Transverse colon (tissue), 4 donors: ENCODE results near the gene HMCN2. TPM values are rescaled to one million over a fixed set of nuclear protein-coding genes. Genes with fewer than 3 reads are reported as not detected.

ENCODE experiments used
- DNase-seq: peaks from one replicate; pipeline ENCODE4 v3.0.0-alpha.2; 2019
- H3K27ac ChIP-seq, 4 donors: fragments of 200-600 bp; sonication (generic); 2 replicates each; pipeline ENCODE4 v1.5.1; 2016 to 2018; ENCODE audit warnings: inconsistent platforms in 4 of 4
- H3K27me3 ChIP-seq: fragments of 200-600 bp; sonication (generic); 2 replicates; pipeline ENCODE4 v1.5.1; 2017; ENCODE audit warnings: inconsistent platforms
- H3K36me3 ChIP-seq, 4 donors: fragments of 200-600 bp; sonication (generic); 2 replicates each; pipeline ENCODE4 v1.5.1; 2017 to 2019; ENCODE audit warnings: inconsistent platforms in 4 of 4
- H3K4me1 ChIP-seq, 4 donors: fragments of 200-600 bp; sonication (generic); 2 replicates each; pipeline ENCODE4 v1.5.1; 2017 to 2020; ENCODE audit warnings: inconsistent platforms in 4 of 4
- H3K4me3 ChIP-seq, 4 donors: fragments of 200-600 bp; sonication (generic); 1 replicate in 1 of 4; 2 replicates in 3 of 4; pipeline versions ENCODE4 v1.5.1 to v1.6.1; 2017 to 2019; ENCODE audit warnings: inconsistent platforms in 4 of 4
- H3K9me3 ChIP-seq, 2 donors: fragments of 200-600 bp; sonication (generic); 2 replicates each; pipeline ENCODE4 v1.5.1; 2017 to 2019; ENCODE audit warnings: inconsistent platforms in 2 of 2
- CTCF ChIP-seq, 5 experiments: fragments of 200-600 bp in 3 of 5; fragments of 450-650 bp in 2 of 5; sonication (generic) in 3 of 5; IDR thresholded peaks; 1 replicate in 2 of 5; 2 replicates in 3 of 5; pipeline ENCODE4 v1.5.1; 2016 to 2017; ENCODE audit warnings: antibody characterized with exemption in 5 of 5, inconsistent platforms in 3 of 5, mild to moderate bottlenecking in 2 of 5, moderate library complexity in 1 of 5
- EP300 ChIP-seq: sonication (generic); formaldehyde crosslinking; IDR thresholded peaks from one replicate; pipeline ENCODE4 v1.6.1; 2017; ENCODE audit warnings: antibody characterized with exemption, low read depth
- POLR2A ChIP-seq: fragments of 450-650 bp; IDR thresholded peaks from one replicate; pipeline ENCODE4 v1.6.1; 2016; ENCODE audit warnings: antibody characterized with exemption, mild to moderate bottlenecking, moderate library complexity
- POLR2AphosphoS5 ChIP-seq, 3 donors: sonication (generic); formaldehyde crosslinking; IDR thresholded peaks; one replicate each; pipeline ENCODE4 v1.6.1; 2016; ENCODE audit warnings: antibody characterized with exemption in 3 of 3
- WGBS, 2 donors: methylation state at CpG; one replicate each; pipeline ENCODE4 v1.1.5; 2018; ENCODE audit warnings: low coverage in 1 of 2; 5-methylcytosine and 5-hydroxymethylcytosine counted together
- in situ Hi-C, 4 donors: fragments of 200-750 bp; cut with MboI; loops; one replicate each; pipeline versions ENCODE4 v1.15.0 to v1.15.1; 2017; ENCODE audit warnings: low sequenced_read_pairs in 3 of 4, low pct_ligation_motif_present in 1 of 4, low pct_unique_long_range_greater_than_20kb in 1 of 4
- intact Hi-C: fragments of 100-400 bp; cut with DNase I; formaldehyde crosslinking; loops from one replicate; pipeline ENCODE4 v1.15.1; 2023; ENCODE audit warnings: low total_unique reads
- total RNA-seq, 4 donors: library from RNA; depleted of rRNA; stranded (reverse); fragments of >200 nt; gene quantifications; one replicate each; pipeline ENCODE4 v1.1.0, GENCODE V29; 2016

Gene HMCN2
- total RNA-seq, 4 donors from 2014 or later = 7.8 to 40.0 (median 15.2) TPM

GRCh38 chr9:130290291-130291181 lies 25.0 kb downstream of the HMCN2 start:
- 50 to 70% methylated on average over 1 to 13 of the region's 13 CpGs for WGBS, 2 donors
- intact Hi-C loops = no loop called here
- DNase-seq = peak; percentile 31
- no peaks in the 10 kb centered on the region for H3K9me3 ChIP-seq
- in situ Hi-C loops = no loop called here
- TF ChIP-seq EP300 (no peak), CTCF (IDR thresholded peaks at IDR 0.05) (no peak), POLR2AphosphoS5 (IDR thresholded peaks at IDR 0.05) (peak; percentile 39 to 51 (median 51)), POLR2A (no peak)
- peak overlapping the region; percentile 24 to 89 (median 70) for H3K27ac ChIP-seq
- H3K36me3 ChIP-seq = no peaks in the 10 kb centered on the region
- H3K27me3 ChIP-seq = peaks cover 20% of the 10 kb centered on the region
- no peak overlapping the region for H3K4me3 ChIP-seq
- H3K4me1 ChIP-seq = peaks cover 0 to 17% (median 15%) of the 10 kb centered on the region in 4 donors

- peak overlapping the region; percentile 24 to 89 (median 62) for H3K27ac ChIP-seq
- no peaks in the 10 kb centered on the region for H3K9me3 ChIP-seq
- WGBS, 2 donors = 62 to 69% methylated on average over 5 of the region's 5 CpGs
- peaks cover 0 to 17% (median 14%) of the 10 kb centered on the region in 4 donors for H3K4me1 ChIP-seq
- intact Hi-C loops (no loop called here), in situ Hi-C loops (no loop called here)
- no peak for TF ChIP-seq EP300
- no peak for TF ChIP-seq CTCF (IDR thresholded peaks at IDR 0.05)
- TF ChIP-seq POLR2AphosphoS5 (IDR thresholded peaks at IDR 0.05) = no peak
- H3K27me3 ChIP-seq = peaks cover 20% of the 10 kb centered on the region
- no peaks in the 10 kb centered on the region for H3K36me3 ChIP-seq
- H3K4me3 ChIP-seq = no peak overlapping the region
- no peak for DNase-seq
These were observed 25.9 kb downstream of the HMCN2 start for GRCh38 chr9:130291474-130291873.

GRCh38 chr9:130292106-130292505 lies 26.5 kb downstream of the HMCN2 start:
- peaks cover 0 to 13% (median 11%) of the 10 kb centered on the region in 4 donors for H3K4me1 ChIP-seq
- in situ Hi-C loops (no loop called here), intact Hi-C loops (no loop called here)
- peaks cover 20% of the 10 kb centered on the region for H3K27me3 ChIP-seq
- H3K9me3 ChIP-seq = no peaks in the 10 kb centered on the region
- H3K27ac ChIP-seq = peak overlapping the region in 3 of 4 donors; percentile 52 to 89 (median 72)
- no peak overlapping the region for H3K4me3 ChIP-seq
- no peaks in the 10 kb centered on the region for H3K36me3 ChIP-seq
- WGBS, 2 donors = 61 to 73% methylated on average over 2 to 6 of the region's 6 CpGs
- no peak for DNase-seq
- TF ChIP-seq EP300 (no peak), POLR2AphosphoS5 (IDR thresholded peaks at IDR 0.05) (peak; percentile 38 to 66 (median 41)), CTCF (IDR thresholded peaks at IDR 0.05) (no peak), POLR2A (no peak)

- in situ Hi-C loops (no loop called here), intact Hi-C loops (no loop called here)
- H3K4me3 ChIP-seq = no peak overlapping the region
- WGBS, 2 donors = 74 to 100% methylated on average over 1 to 6 of the region's 6 CpGs
- DNase-seq = no peak
- peaks cover 6% of the 10 kb centered on the region for H3K27me3 ChIP-seq
- no peaks in the 10 kb centered on the region for H3K36me3 ChIP-seq
- no peaks in the 10 kb centered on the region for H3K9me3 ChIP-seq
- no peaks in the 10 kb centered on the region for H3K4me1 ChIP-seq
- TF ChIP-seq EP300 (no peak), POLR2A (no peak), CTCF (IDR thresholded peaks at IDR 0.05) (no peak), POLR2AphosphoS5 (IDR thresholded peaks at IDR 0.05) (no peak)
- H3K27ac ChIP-seq = no peak overlapping the region
These were observed 29.1 kb downstream of the HMCN2 start for GRCh38 chr9:130294664-130295063.
